Measurements from ENCODE around the gene DPF1.
A peak's percentile ranks its signal among the peaks of the same experiment; 100 is the strongest.

Gene DPF1

DNA sequence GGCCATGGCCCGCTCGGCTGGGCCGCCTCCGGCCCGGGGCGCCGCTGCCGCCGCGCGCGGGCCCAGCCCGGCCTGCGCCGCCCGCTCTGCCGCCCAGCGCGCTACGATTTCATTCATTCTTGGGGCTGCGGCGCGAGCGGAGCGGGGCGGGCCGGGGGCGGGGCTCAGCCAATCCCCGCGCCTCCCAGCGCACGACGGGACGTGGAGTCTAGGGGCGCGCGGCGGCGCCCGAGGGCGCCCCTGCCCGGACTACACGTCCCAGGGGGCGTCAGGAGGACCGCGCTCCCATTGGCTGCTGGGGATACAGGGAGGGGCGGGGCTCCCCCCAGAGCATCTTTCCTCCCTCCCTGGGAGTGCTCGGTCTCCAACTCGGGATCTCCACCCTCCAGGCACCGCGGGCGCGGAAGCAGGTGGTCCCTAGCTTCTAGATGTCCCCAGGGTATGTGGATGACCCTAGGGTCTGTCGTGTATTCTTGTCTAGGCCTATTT lies 5.6 kb upstream of the DPF1 start:
- H3K27ac ChIP-seq (ENCODE audit: low read length), result no peak overlapping the region
- no peaks in the 10 kb centered on the region for H3K9me3 ChIP-seq (ENCODE audit: insufficient read depth, low read length)
- peak overlapping the region; percentile 75 for H3K4me3 ChIP-seq (ENCODE audit: low read length)
- peaks cover 8% of the 10 kb centered on the region for H3K4me1 ChIP-seq (ENCODE audit: low read length)
- H3K27me3 ChIP-seq (ENCODE audit: low read depth, low read length), result peaks cover 16% of the 10 kb centered on the region
- no peak overlapping the region; the same call in 1 of the 2 replicates for H3K9ac ChIP-seq (ENCODE audit: low read length)
- no peak overlapping the region for H2AFZ ChIP-seq (ENCODE audit: low read depth, low read length)
- no peaks in the 10 kb centered on the region for H3K79me2 ChIP-seq (ENCODE audit: low read length)
- TF ChIP-seq EZH2phosphoT487 (IDR thresholded peaks at IDR 0.05; ENCODE audit: low read depth) (no peak), CTCF (IDR thresholded peaks at IDR 0.05; ENCODE audit: low read depth, low read length) (no peak)
- H4K20me1 ChIP-seq (ENCODE audit: insufficient read depth, low read length), result no peaks in the 10 kb centered on the region
- H3K4me2 ChIP-seq (ENCODE audit: low read length), result peak overlapping the region; percentile 82; the same call in 1 of the 2 replicates
- no peaks in the 10 kb centered on the region for H3K36me3 ChIP-seq (replicated peaks; ENCODE audit: low read depth, low read length)

- Histone ChIP-seq H3K4me3 (ENCODE audit: low read length) (peak overlapping the region; percentile 75), H3K27ac (ENCODE audit: low read length) (no peak overlapping the region), H3K27me3 (ENCODE audit: low read depth, low read length) (peaks cover 16% of the 10 kb centered on the region), H3K36me3 (replicated peaks; ENCODE audit: low read depth, low read length) (no peaks in the 10 kb centered on the region), H3K9ac (ENCODE audit: low read length) (peak overlapping the region; percentile 29; the same call in 1 of the 2 replicates), H2AFZ (ENCODE audit: low read depth, low read length) (no peak overlapping the region), H3K4me2 (ENCODE audit: low read length) (peak overlapping the region; percentile 82), H4K20me1 (ENCODE audit: insufficient read depth, low read length) (no peaks in the 10 kb centered on the region), H3K4me1 (ENCODE audit: low read length) (peaks cover 5% of the 10 kb centered on the region), H3K9me3 (ENCODE audit: insufficient read depth, low read length) (no peaks in the 10 kb centered on the region), H3K79me2 (ENCODE audit: low read length) (no peaks in the 10 kb centered on the region)
- TF ChIP-seq CTCF (IDR thresholded peaks at IDR 0.05; ENCODE audit: low read depth, low read length) (no peak), EZH2phosphoT487 (IDR thresholded peaks at IDR 0.05; ENCODE audit: low read depth) (no peak)
These were observed 4.7 kb upstream of the DPF1 start for GRCh38 chr19:38228491-38229439.

- Histone ChIP-seq H4K20me1 (ENCODE audit: insufficient read depth, low read length) (no peaks in the 10 kb centered on the region), H3K4me2 (ENCODE audit: low read length) (no peak overlapping the region), H3K4me3 (ENCODE audit: low read length) (no peak overlapping the region)
These were observed 4.0 kb upstream of the DPF1 start for GRCh38 chr19:38228005-38228377.

More at GRCh38 chr19:38228005-38228377, 4.0 kb upstream of the DPF1 start:
- H3K27ac ChIP-seq (ENCODE audit: low read length), result no peak overlapping the region
- H3K36me3 ChIP-seq (replicated peaks; ENCODE audit: low read depth, low read length), result no peaks in the 10 kb centered on the region
- no peak overlapping the region for H3K9ac ChIP-seq (ENCODE audit: low read length)
- no peaks in the 10 kb centered on the region for H3K79me2 ChIP-seq (ENCODE audit: low read length)
- peaks cover 11% of the 10 kb centered on the region for H3K4me1 ChIP-seq (ENCODE audit: low read length)
- no peaks in the 10 kb centered on the region for H3K9me3 ChIP-seq (ENCODE audit: insufficient read depth, low read length)
- peaks cover 16% of the 10 kb centered on the region for H3K27me3 ChIP-seq (ENCODE audit: low read depth, low read length)
- TF ChIP-seq CTCF (IDR thresholded peaks at IDR 0.05; ENCODE audit: low read depth, low read length) (no peak), EZH2phosphoT487 (IDR thresholded peaks at IDR 0.05; ENCODE audit: low read depth) (no peak)
- no peak overlapping the region for H2AFZ ChIP-seq (ENCODE audit: low read depth, low read length)
